GM23338 (cell line): ENCODE data around the gene R3HDM4. TPM values are rescaled to one million over a fixed set of nuclear protein-coding genes. Genes with fewer than 3 reads are reported as not detected.

Experiments
- EZH2 ChIP-seq: fragments of 200-600 bp; sonication (generic); IDR thresholded peaks from one replicate; pipeline ENCODE4 v1.8.0; 2017; ENCODE audit warnings: antibody characterized with exemption, mild to moderate bottlenecking, low read depth; ENCODE audit not compliant: unreplicated experiment
- EZH2phosphoT487 ChIP-seq: fragments of 200-600 bp; sonication (generic); IDR thresholded peaks from one replicate; pipeline ENCODE4 v1.8.1; 2018; ENCODE audit warnings: antibody characterized with exemption; ENCODE audit not compliant: unreplicated experiment
- JUNB ChIP-seq: IDR thresholded peaks from one replicate; pipeline ENCODE4 v1.6.1; 2016; ENCODE audit warnings: antibody characterized with exemption; ENCODE audit not compliant: unreplicated experiment
- NANOG ChIP-seq: IDR thresholded peaks from 2 replicates; pipeline ENCODE4 v1.6.1; 2016; ENCODE audit warnings: antibody characterized with exemption, borderline replicate concordance
- POLR2AphosphoS5 ChIP-seq: IDR thresholded peaks from 2 replicates; pipeline ENCODE4 v1.6.1; 2016; ENCODE audit warnings: antibody characterized with exemption, low read depth
- STAT1 ChIP-seq: IDR thresholded peaks from one replicate; pipeline ENCODE4 v1.6.1; 2016; ENCODE audit warnings: antibody characterized with exemption; ENCODE audit not compliant: unreplicated experiment
- ZNF114 ChIP-seq: fragments of 250-450 bp; sonication (Bioruptor Pico); IDR thresholded peaks from 2 replicates; pipeline ENCODE4 v1.5.0; 2020; ENCODE audit warnings: mild to moderate bottlenecking, moderate library complexity
- ZNF331 ChIP-seq: fragments of 250-450 bp; sonication (Bioruptor Pico); IDR thresholded peaks from 2 replicates; pipeline ENCODE4 v1.5.0; 2020; ENCODE audit warnings: low read depth, mild to moderate bottlenecking, moderate library complexity
- polyA plus RNA-seq: library from polyadenylated mRNA; unstranded; fragments of >200 nt; fragmentation: Nextera tagmentation; extraction: Ambion mirVana; gene quantifications from 2 replicates; pipeline ENCODE4 v1.2.1, GENCODE V29; 2016
- total RNA-seq: library from RNA; depleted of rRNA; stranded (reverse); fragments of >200 nt; shearing (Covaris generic); gene quantifications from 2 replicates; pipeline ENCODE4 v1.2.3, GENCODE V29; 2014
- TF ChIP-seq, protein P1 (sequence below): fragments of 250-450 bp; sonication (Bioruptor Pico); IDR thresholded peaks from 2 replicates; pipeline ENCODE4 v1.5.0; 2020; ENCODE audit warnings: mild to moderate bottlenecking, moderate library complexity
- TF ChIP-seq, protein P2 (sequence below): IDR thresholded peaks from one replicate; pipeline ENCODE4 v1.6.1; 2018; ENCODE audit warnings: antibody characterized with exemption; ENCODE audit not compliant: unreplicated experiment
- TF ChIP-seq, protein P3 (sequence below), 2 experiments: fragments of 200-600 bp in 1 of 2; sonication (generic) in 1 of 2; conservative IDR thresholded peaks; 2 replicates each; pipeline versions ENCODE4 v1.5.1 to v1.6.1; 2016 to 2017; ENCODE audit warnings: antibody characterized with exemption in 2 of 2, low read depth in 2 of 2, mild to moderate bottlenecking in 2 of 2, moderate library complexity in 1 of 2
- TF ChIP-seq, protein P4 (sequence below): IDR thresholded peaks from 2 replicates; pipeline ENCODE4 v1.6.1; 2016; ENCODE audit warnings: antibody characterized with exemption

The R3HDM4 gene
- total and polyA plus RNA-seq, 2 experiments from 2014 or later, result 76.5 to 87.1 TPM

DNA sequence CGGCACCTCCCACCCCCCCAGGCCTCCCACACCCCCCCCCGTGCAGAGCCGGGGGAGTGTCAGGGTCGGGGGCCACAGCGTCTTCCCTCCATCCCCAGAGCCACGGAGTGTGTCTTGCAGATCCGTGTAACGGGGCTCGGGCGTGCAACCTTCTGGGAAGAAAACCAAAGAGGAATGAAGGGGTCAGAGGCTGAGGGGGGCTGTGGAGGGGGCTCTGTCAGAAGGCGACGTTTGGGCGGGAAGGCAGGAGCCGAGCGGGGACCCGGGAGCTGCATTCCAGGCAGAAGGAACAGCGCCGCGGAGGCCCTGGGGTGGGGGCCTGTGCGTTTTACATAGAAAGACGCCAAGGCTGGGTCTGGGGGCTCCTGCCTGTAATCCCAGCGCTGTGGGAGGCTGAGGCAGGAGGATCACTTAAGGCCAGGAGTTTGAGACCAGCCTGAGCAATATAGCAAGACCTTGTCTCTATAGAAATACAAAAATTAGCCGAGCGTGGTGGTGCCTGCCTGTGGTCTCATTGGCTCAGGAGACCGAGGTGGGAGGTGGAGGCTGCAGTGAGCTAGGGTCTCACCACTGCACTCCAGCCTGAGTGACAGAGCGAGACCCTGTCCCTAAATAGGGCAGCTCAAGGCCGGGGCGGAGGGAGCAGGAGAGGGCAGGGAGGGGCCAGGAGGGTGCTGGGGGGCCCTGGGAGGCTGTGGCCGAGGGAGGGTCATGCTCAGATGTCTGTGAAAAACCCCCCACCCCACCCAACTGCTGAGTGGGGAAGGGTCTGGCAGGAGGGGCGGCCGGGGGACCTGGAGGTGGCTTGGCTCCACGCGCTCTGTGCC lies 40.6 kb upstream of the R3HDM4 start (continued):
- TF ChIP-seq, protein P1, sequence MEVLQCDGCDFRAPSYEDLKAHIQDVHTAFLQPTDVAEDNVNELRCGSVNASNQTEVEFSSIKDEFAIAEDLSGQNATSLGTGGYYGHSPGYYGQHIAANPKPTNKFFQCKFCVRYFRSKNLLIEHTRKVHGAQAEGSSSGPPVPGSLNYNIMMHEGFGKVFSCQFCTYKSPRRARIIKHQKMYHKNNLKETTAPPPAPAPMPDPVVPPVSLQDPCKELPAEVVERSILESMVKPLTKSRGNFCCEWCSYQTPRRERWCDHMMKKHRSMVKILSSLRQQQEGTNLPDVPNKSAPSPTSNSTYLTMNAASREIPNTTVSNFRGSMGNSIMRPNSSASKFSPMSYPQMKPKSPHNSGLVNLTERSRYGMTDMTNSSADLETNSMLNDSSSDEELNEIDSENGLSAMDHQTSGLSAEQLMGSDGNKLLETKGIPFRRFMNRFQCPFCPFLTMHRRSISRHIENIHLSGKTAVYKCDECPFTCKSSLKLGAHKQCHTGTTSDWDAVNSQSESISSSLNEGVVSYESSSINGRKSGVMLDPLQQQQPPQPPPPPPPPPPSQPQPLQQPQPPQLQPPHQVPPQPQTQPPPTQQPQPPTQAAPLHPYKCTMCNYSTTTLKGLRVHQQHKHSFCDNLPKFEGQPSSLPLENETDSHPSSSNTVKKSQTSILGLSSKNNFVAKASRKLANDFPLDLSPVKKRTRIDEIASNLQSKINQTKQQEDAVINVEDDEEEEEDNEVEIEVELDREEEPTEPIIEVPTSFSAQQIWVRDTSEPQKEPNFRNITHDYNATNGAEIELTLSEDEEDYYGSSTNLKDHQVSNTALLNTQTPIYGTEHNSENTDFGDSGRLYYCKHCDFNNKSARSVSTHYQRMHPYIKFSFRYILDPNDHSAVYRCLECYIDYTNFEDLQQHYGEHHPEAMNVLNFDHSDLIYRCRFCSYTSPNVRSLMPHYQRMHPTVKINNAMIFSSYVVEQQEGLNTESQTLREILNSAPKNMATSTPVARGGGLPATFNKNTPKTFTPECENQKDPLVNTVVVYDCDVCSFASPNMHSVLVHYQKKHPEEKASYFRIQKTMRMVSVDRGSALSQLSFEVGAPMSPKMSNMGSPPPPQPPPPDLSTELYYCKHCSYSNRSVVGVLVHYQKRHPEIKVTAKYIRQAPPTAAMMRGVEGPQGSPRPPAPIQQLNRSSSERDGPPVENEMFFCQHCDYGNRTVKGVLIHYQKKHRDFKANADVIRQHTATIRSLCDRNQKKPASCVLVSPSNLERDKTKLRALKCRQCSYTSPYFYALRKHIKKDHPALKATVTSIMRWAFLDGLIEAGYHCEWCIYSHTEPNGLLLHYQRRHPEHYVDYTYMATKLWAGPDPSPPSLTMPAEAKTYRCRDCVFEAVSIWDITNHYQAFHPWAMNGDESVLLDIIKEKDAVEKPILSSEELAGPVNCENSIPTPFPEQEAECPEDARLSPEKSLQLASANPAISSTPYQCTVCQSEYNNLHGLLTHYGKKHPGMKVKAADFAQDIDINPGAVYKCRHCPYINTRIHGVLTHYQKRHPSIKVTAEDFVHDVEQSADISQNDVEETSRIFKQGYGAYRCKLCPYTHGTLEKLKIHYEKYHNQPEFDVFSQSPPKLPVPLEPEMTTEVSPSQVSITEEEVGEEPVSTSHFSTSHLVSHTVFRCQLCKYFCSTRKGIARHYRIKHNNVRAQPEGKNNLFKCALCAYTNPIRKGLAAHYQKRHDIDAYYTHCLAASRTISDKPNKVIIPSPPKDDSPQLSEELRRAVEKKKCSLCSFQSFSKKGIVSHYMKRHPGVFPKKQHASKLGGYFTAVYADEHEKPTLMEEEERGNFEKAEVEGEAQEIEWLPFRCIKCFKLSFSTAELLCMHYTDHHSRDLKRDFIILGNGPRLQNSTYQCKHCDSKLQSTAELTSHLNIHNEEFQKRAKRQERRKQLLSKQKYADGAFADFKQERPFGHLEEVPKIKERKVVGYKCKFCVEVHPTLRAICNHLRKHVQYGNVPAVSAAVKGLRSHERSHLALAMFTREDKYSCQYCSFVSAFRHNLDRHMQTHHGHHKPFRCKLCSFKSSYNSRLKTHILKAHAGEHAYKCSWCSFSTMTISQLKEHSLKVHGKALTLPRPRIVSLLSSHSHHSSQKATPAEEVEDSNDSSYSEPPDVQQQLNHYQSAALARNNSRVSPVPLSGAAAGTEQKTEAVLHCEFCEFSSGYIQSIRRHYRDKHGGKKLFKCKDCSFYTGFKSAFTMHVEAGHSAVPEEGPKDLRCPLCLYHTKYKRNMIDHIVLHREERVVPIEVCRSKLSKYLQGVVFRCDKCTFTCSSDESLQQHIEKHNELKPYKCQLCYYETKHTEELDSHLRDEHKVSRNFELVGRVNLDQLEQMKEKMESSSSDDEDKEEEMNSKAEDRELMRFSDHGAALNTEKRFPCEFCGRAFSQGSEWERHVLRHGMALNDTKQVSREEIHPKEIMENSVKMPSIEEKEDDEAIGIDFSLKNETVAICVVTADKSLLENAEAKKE (CRISPR knock-in tag), result no peak
- TF ChIP-seq EZH2, result no peak
- TF ChIP-seq ZNF331 (CRISPR knock-in tag), result no peak
- TF ChIP-seq, protein P2, sequence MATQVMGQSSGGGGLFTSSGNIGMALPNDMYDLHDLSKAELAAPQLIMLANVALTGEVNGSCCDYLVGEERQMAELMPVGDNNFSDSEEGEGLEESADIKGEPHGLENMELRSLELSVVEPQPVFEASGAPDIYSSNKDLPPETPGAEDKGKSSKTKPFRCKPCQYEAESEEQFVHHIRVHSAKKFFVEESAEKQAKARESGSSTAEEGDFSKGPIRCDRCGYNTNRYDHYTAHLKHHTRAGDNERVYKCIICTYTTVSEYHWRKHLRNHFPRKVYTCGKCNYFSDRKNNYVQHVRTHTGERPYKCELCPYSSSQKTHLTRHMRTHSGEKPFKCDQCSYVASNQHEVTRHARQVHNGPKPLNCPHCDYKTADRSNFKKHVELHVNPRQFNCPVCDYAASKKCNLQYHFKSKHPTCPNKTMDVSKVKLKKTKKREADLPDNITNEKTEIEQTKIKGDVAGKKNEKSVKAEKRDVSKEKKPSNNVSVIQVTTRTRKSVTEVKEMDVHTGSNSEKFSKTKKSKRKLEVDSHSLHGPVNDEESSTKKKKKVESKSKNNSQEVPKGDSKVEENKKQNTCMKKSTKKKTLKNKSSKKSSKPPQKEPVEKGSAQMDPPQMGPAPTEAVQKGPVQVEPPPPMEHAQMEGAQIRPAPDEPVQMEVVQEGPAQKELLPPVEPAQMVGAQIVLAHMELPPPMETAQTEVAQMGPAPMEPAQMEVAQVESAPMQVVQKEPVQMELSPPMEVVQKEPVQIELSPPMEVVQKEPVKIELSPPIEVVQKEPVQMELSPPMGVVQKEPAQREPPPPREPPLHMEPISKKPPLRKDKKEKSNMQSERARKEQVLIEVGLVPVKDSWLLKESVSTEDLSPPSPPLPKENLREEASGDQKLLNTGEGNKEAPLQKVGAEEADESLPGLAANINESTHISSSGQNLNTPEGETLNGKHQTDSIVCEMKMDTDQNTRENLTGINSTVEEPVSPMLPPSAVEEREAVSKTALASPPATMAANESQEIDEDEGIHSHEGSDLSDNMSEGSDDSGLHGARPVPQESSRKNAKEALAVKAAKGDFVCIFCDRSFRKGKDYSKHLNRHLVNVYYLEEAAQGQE, result no peak
- no peak for TF ChIP-seq JUNB
- TF ChIP-seq, protein P3, sequence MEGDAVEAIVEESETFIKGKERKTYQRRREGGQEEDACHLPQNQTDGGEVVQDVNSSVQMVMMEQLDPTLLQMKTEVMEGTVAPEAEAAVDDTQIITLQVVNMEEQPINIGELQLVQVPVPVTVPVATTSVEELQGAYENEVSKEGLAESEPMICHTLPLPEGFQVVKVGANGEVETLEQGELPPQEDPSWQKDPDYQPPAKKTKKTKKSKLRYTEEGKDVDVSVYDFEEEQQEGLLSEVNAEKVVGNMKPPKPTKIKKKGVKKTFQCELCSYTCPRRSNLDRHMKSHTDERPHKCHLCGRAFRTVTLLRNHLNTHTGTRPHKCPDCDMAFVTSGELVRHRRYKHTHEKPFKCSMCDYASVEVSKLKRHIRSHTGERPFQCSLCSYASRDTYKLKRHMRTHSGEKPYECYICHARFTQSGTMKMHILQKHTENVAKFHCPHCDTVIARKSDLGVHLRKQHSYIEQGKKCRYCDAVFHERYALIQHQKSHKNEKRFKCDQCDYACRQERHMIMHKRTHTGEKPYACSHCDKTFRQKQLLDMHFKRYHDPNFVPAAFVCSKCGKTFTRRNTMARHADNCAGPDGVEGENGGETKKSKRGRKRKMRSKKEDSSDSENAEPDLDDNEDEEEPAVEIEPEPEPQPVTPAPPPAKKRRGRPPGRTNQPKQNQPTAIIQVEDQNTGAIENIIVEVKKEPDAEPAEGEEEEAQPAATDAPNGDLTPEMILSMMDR (conservative IDR thresholded peaks at IDR 0.05; ENCODE audit: low read depth in 2 of 2), result no peak
- TF ChIP-seq EZH2phosphoT487, result no peak
- TF ChIP-seq NANOG, result no peak
- TF ChIP-seq ZNF114 (CRISPR knock-in tag), result no peak
- TF ChIP-seq, protein P4, sequence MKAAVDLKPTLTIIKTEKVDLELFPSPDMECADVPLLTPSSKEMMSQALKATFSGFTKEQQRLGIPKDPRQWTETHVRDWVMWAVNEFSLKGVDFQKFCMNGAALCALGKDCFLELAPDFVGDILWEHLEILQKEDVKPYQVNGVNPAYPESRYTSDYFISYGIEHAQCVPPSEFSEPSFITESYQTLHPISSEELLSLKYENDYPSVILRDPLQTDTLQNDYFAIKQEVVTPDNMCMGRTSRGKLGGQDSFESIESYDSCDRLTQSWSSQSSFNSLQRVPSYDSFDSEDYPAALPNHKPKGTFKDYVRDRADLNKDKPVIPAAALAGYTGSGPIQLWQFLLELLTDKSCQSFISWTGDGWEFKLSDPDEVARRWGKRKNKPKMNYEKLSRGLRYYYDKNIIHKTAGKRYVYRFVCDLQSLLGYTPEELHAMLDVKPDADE, result no peak
- TF ChIP-seq POLR2AphosphoS5, result no peak
- TF ChIP-seq STAT1, result no peak
